ENCODE results near the gene LEKR1.

LEKR1 gene

GRCh38 chr3:157079676-157080369 lies 253.7 kb downstream of the LEKR1 start:
- Histone ChIP-seq H3K4me1 (ENCODE audit: control insufficient read depth, insufficient read depth, low read depth, low read length) (peaks cover 29% of the 10 kb centered on the region), H4K8ac (ENCODE audit: low read length) (no peak overlapping the region), H2AFZ (ENCODE audit: low read depth, low read length) (no peak overlapping the region), H3K4me2 (ENCODE audit: low read length, poor library complexity, severe bottlenecking) (no peak overlapping the region), H3K79me1 (replicated peaks; ENCODE audit: low read length, poor library complexity, severe bottlenecking) (peaks cover 2% of the 10 kb centered on the region), H3K27me3 (ENCODE audit: control insufficient read depth in 1 of 2, insufficient read depth in 1 of 2, low read length in 2 of 2) (no peaks in the 10 kb centered on the region), H3K14ac (ENCODE audit: low read length in 2 of 2) (no peak overlapping the region), H3K9ac (ENCODE audit: low read length) (no peak overlapping the region), H3K36me3 (ENCODE audit: control insufficient read depth in 1 of 2, insufficient read depth in 2 of 2, low read depth in 1 of 2, low read length in 2 of 2) (no peaks in the 10 kb centered on the region), H2AK5ac (ENCODE audit: low read length, severe bottlenecking) (peak overlapping the region; percentile 33), H2BK15ac (ENCODE audit: low read depth, poor library complexity, severe bottlenecking) (no peak overlapping the region), H3K23ac (ENCODE audit: low read length in 2 of 2) (no peak overlapping the region), H3K4me3 (ENCODE audit: insufficient read depth in 1 of 2, low read depth in 1 of 2, low read length in 2 of 2) (no peak overlapping the region), H3K9me3 (ENCODE audit: control insufficient read depth, low read length) (no peaks in the 10 kb centered on the region), H2BK120ac (ENCODE audit: low read depth, low read length) (no peak overlapping the region), H3K18ac (ENCODE audit: low read depth in 1 of 2, low read length in 2 of 2) (no peak overlapping the region), H2BK12ac (ENCODE audit: low read length in 2 of 2) (no peak overlapping the region), H4K91ac (ENCODE audit: low read length) (no peak overlapping the region), H2BK5ac (ENCODE audit: low read depth, low read length, poor library complexity, severe bottlenecking) (no peak overlapping the region), H3K4ac (ENCODE audit: low read depth in 1 of 2, low read length in 2 of 2) (no peak overlapping the region), H3K27ac (ENCODE audit: low read length, poor library complexity, severe bottlenecking) (no peak overlapping the region)
- peak; percentile 17 for DNase-seq
- 66% methylated on average over 11 of the region's 11 CpGs for WGBS

- no peak overlapping the region for H3K23ac ChIP-seq (ENCODE audit: low read length in 2 of 2)
- peak overlapping the region; percentile 89 for H3K9ac ChIP-seq (ENCODE audit: low read length)
- no peak overlapping the region for H2BK120ac ChIP-seq (ENCODE audit: low read depth, low read length)
- peaks cover 27% of the 10 kb centered on the region for H3K4me1 ChIP-seq (ENCODE audit: control insufficient read depth, insufficient read depth, low read depth, low read length)
- no peaks in the 10 kb centered on the region for H3K36me3 ChIP-seq (ENCODE audit: control insufficient read depth in 1 of 2, insufficient read depth in 2 of 2, low read depth in 1 of 2, low read length in 2 of 2)
- H2AFZ ChIP-seq (ENCODE audit: low read depth, low read length): no peak overlapping the region
- peak; percentile 97 for DNase-seq
- H2AK5ac ChIP-seq (ENCODE audit: low read length, severe bottlenecking): peak overlapping the region; percentile 15
- no peak overlapping the region for H4K8ac ChIP-seq (ENCODE audit: low read length)
- H4K91ac ChIP-seq (ENCODE audit: low read length): no peak overlapping the region
- no peak overlapping the region for H3K14ac ChIP-seq (ENCODE audit: low read length in 2 of 2)
- H3K27me3 ChIP-seq (ENCODE audit: control insufficient read depth in 1 of 2, insufficient read depth in 1 of 2, low read length in 2 of 2): no peaks in the 10 kb centered on the region
- H2BK5ac ChIP-seq (ENCODE audit: low read depth, low read length, poor library complexity, severe bottlenecking): no peak overlapping the region
- no peak overlapping the region for H2BK15ac ChIP-seq (ENCODE audit: low read depth, poor library complexity, severe bottlenecking)
- peak overlapping the region in 1 of 2 experiments; percentile 23 for H2BK12ac ChIP-seq (ENCODE audit: low read length in 2 of 2)
- no peak overlapping the region for H3K4ac ChIP-seq (ENCODE audit: low read depth in 1 of 2, low read length in 2 of 2)
- WGBS: 15% methylated on average over 14 of the region's 15 CpGs
- peak overlapping the region; percentile 30 for H3K4me2 ChIP-seq (ENCODE audit: low read length, poor library complexity, severe bottlenecking)
- no peak overlapping the region for H3K4me3 ChIP-seq (ENCODE audit: insufficient read depth in 1 of 2, low read depth in 1 of 2, low read length in 2 of 2)
- H3K9me3 ChIP-seq (ENCODE audit: control insufficient read depth, low read length): no peaks in the 10 kb centered on the region
- H3K79me1 ChIP-seq (replicated peaks; ENCODE audit: low read length, poor library complexity, severe bottlenecking): peaks cover 2% of the 10 kb centered on the region
- H3K18ac ChIP-seq (ENCODE audit: low read depth in 1 of 2, low read length in 2 of 2): no peak overlapping the region
- peak overlapping the region; percentile 73 for H3K27ac ChIP-seq (ENCODE audit: low read length, poor library complexity, severe bottlenecking)
Measured at GRCh38 chr3:157081626-157082210, 255.6 kb downstream of the LEKR1 start.

- no peak overlapping the region for H3K4me2 ChIP-seq (ENCODE audit: low read length, poor library complexity, severe bottlenecking)
- no peak overlapping the region for H4K91ac ChIP-seq (ENCODE audit: low read length)
- no peak overlapping the region for H3K23ac ChIP-seq (ENCODE audit: low read length in 2 of 2)
- peak overlapping the region; percentile 73 for H3K27ac ChIP-seq (ENCODE audit: low read length, poor library complexity, severe bottlenecking)
- no peak overlapping the region for H4K8ac ChIP-seq (ENCODE audit: low read length)
- H3K79me1 ChIP-seq (replicated peaks; ENCODE audit: low read length, poor library complexity, severe bottlenecking): peaks cover 2% of the 10 kb centered on the region
- peak overlapping the region in 1 of 2 experiments; percentile 83 for H3K14ac ChIP-seq (ENCODE audit: low read length in 2 of 2)
- H2AK5ac ChIP-seq (ENCODE audit: low read length, severe bottlenecking): peak overlapping the region; percentile 42
- no peak overlapping the region for H3K4me3 ChIP-seq (ENCODE audit: insufficient read depth in 1 of 2, low read depth in 1 of 2, low read length in 2 of 2)
- H2BK120ac ChIP-seq (ENCODE audit: low read depth, low read length): no peak overlapping the region
- peak; percentile 80 for DNase-seq
- no peaks in the 10 kb centered on the region for H3K9me3 ChIP-seq (ENCODE audit: control insufficient read depth, low read length)
- H3K18ac ChIP-seq (ENCODE audit: low read depth in 1 of 2, low read length in 2 of 2): peak overlapping the region in 1 of 2 experiments; percentile 55
- H2BK5ac ChIP-seq (ENCODE audit: low read depth, low read length, poor library complexity, severe bottlenecking): no peak overlapping the region
- no peak overlapping the region for H2AFZ ChIP-seq (ENCODE audit: low read depth, low read length)
- WGBS: 76% methylated on average over 11 of the region's 11 CpGs
- peaks cover 21% of the 10 kb centered on the region for H3K4me1 ChIP-seq (ENCODE audit: control insufficient read depth, insufficient read depth, low read depth, low read length)
- H2BK12ac ChIP-seq (ENCODE audit: low read length in 2 of 2): peak overlapping the region; percentile 23 to 97
- no peaks in the 10 kb centered on the region for H3K36me3 ChIP-seq (ENCODE audit: control insufficient read depth in 1 of 2, insufficient read depth in 2 of 2, low read depth in 1 of 2, low read length in 2 of 2)
- H3K27me3 ChIP-seq (ENCODE audit: control insufficient read depth in 1 of 2, insufficient read depth in 1 of 2, low read length in 2 of 2): no peaks in the 10 kb centered on the region
- peak overlapping the region; percentile 77 for H3K9ac ChIP-seq (ENCODE audit: low read length)
- H2BK15ac ChIP-seq (ENCODE audit: low read depth, poor library complexity, severe bottlenecking): no peak overlapping the region
- peak overlapping the region in 1 of 2 experiments; percentile 61 for H3K4ac ChIP-seq (ENCODE audit: low read depth in 1 of 2, low read length in 2 of 2)
Measured at GRCh38 chr3:157082305-157082982, 256.3 kb downstream of the LEKR1 start.

- peaks cover 19% of the 10 kb centered on the region for H3K4me1 ChIP-seq (ENCODE audit: control insufficient read depth, insufficient read depth, low read depth, low read length)
- H3K4me2 ChIP-seq (ENCODE audit: low read length, poor library complexity, severe bottlenecking): no peak overlapping the region
- H2BK5ac ChIP-seq (ENCODE audit: low read depth, low read length, poor library complexity, severe bottlenecking): peak overlapping the region; percentile 15
- H3K79me1 ChIP-seq (replicated peaks; ENCODE audit: low read length, poor library complexity, severe bottlenecking): peaks cover 2% of the 10 kb centered on the region
- H2BK120ac ChIP-seq (ENCODE audit: low read depth, low read length): no peak overlapping the region
- H3K9me3 ChIP-seq (ENCODE audit: control insufficient read depth, low read length): no peaks in the 10 kb centered on the region
- peak overlapping the region; percentile 96 for H2AK5ac ChIP-seq (ENCODE audit: low read length, severe bottlenecking)
- no peak overlapping the region for H3K4me3 ChIP-seq (ENCODE audit: insufficient read depth in 1 of 2, low read depth in 1 of 2, low read length in 2 of 2)
- H3K4ac ChIP-seq (ENCODE audit: low read depth in 1 of 2, low read length in 2 of 2): no peak overlapping the region
- H2BK15ac ChIP-seq (ENCODE audit: low read depth, poor library complexity, severe bottlenecking): no peak overlapping the region
- H3K27ac ChIP-seq (ENCODE audit: low read length, poor library complexity, severe bottlenecking): no peak overlapping the region
- no peak overlapping the region for H3K9ac ChIP-seq (ENCODE audit: low read length)
- no peak overlapping the region for H3K18ac ChIP-seq (ENCODE audit: low read depth in 1 of 2, low read length in 2 of 2)
- WGBS: 92% methylated on average over 1 of the region's 1 CpG
- no peak overlapping the region for H3K23ac ChIP-seq (ENCODE audit: low read length in 2 of 2)
- H3K14ac ChIP-seq (ENCODE audit: low read length in 2 of 2): no peak overlapping the region
- no peak overlapping the region for H2AFZ ChIP-seq (ENCODE audit: low read depth, low read length)
- no peaks in the 10 kb centered on the region for H3K36me3 ChIP-seq (ENCODE audit: control insufficient read depth in 1 of 2, insufficient read depth in 2 of 2, low read depth in 1 of 2, low read length in 2 of 2)
- H4K91ac ChIP-seq (ENCODE audit: low read length): no peak overlapping the region
- no peak overlapping the region for H4K8ac ChIP-seq (ENCODE audit: low read length)
- no peak for DNase-seq
- no peak overlapping the region for H2BK12ac ChIP-seq (ENCODE audit: low read length in 2 of 2)
- no peaks in the 10 kb centered on the region for H3K27me3 ChIP-seq (ENCODE audit: control insufficient read depth in 1 of 2, insufficient read depth in 1 of 2, low read length in 2 of 2)
Measured at GRCh38 chr3:157083824-157084223, 257.7 kb downstream of the LEKR1 start.

Measured in mesenchymal stem cell (in vitro differentiated cells and primary cell).